Subcutaneous abdominal adipose tissue (tissue), 5 donors: ENCODE data around the gene SH3PXD2A.

Experiments used
- H3K27ac ChIP-seq: one replicate; pipeline ENCODE4 v1.7.0; 2013; ENCODE audit warnings: low read depth, mild to moderate bottlenecking, inconsistent platforms, low read length, moderate library complexity
- H3K27me3 ChIP-seq, 5 donors: one replicate each; pipeline ENCODE4 v1.7.0; 2013; ENCODE audit warnings: low read length in 5 of 5, inconsistent platforms in 1 of 5; ENCODE audit not compliant: control insufficient read depth in 5 of 5, insufficient read depth in 4 of 5
- H3K36me3 ChIP-seq, 5 donors: one replicate each; pipeline ENCODE4 v1.7.0; 2013; ENCODE audit warnings: low read length in 5 of 5; ENCODE audit not compliant: control insufficient read depth in 5 of 5, insufficient read depth in 5 of 5
- H3K4me1 ChIP-seq, 5 donors: one replicate each; pipeline ENCODE4 v1.7.0; 2013; ENCODE audit warnings: low read length in 5 of 5, mild to moderate bottlenecking in 3 of 5, moderate library complexity in 1 of 5; ENCODE audit not compliant: control insufficient read depth in 5 of 5, insufficient read depth in 5 of 5
- H3K4me3 ChIP-seq, 5 donors: one replicate each; pipeline ENCODE4 v1.7.0; 2013; ENCODE audit warnings: low read length in 5 of 5, low read depth in 1 of 5
- H3K9ac ChIP-seq, 5 donors: one replicate each; pipeline ENCODE4 v1.7.0; 2013; ENCODE audit warnings: low read length in 5 of 5, mild to moderate bottlenecking in 4 of 5, moderate library complexity in 3 of 5
- H3K9me3 ChIP-seq, 5 donors: one replicate each; pipeline ENCODE4 v1.7.0; 2013; ENCODE audit warnings: low read length in 5 of 5; ENCODE audit not compliant: control insufficient read depth in 5 of 5
- donor health status: healthy.
- donor health status: healthy.
- donor health status: healthy.
- donor health status: healthy.
- donor health status: healthy.

SH3PXD2A gene

GRCh38 chr10:103572347-103573204, 282.8 kb downstream of the SH3PXD2A start:
- Histone ChIP-seq H3K27me3 (peaks cover 3 to 15% (median 4%) of the 10 kb centered on the region in 5 donors), H3K9ac (no peak overlapping the region), H3K9me3 (no peaks in the 10 kb centered on the region), H3K27ac (no peak overlapping the region), H3K4me3 (no peak overlapping the region), H3K36me3 (no peaks in the 10 kb centered on the region), H3K4me1 (no peaks in the 10 kb centered on the region)

DNA sequence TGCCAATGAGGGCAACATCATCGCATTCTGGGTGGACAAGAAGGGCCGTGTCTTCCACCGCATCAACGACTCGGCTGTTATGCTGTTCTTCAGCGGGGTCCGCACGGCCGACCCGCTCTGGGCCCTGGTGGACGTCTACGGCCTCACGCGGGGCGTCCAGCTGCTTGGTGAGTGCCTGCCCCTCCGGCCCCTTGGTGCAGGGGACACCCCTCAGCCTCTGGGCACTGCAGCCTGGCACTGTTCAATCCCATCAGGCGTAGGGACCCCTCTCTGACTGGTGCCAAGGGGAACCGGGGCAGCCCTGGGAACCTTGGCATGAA, 283.8 kb downstream of the SH3PXD2A start:
- no peaks in the 10 kb centered on the region for H3K4me1 ChIP-seq
- H3K27ac ChIP-seq = no peak overlapping the region
- no peaks in the 10 kb centered on the region for H3K9me3 ChIP-seq
- no peaks in the 10 kb centered on the region for H3K36me3 ChIP-seq
- H3K4me3 ChIP-seq = no peak overlapping the region
- no peak overlapping the region for H3K9ac ChIP-seq
- H3K27me3 ChIP-seq = peaks cover 1 to 15% (median 4%) of the 10 kb centered on the region in 5 donors

GRCh38 chr10:103570844-103571655, 284.3 kb downstream of the SH3PXD2A start:
- Histone ChIP-seq H3K9me3 (no peaks in the 10 kb centered on the region), H3K4me1 (no peaks in the 10 kb centered on the region), H3K27ac (no peak overlapping the region), H3K4me3 (no peak overlapping the region), H3K27me3 (peaks cover 0 to 13% (median 4%) of the 10 kb centered on the region in 5 donors), H3K9ac (no peak overlapping the region), H3K36me3 (no peaks in the 10 kb centered on the region)

DNA sequence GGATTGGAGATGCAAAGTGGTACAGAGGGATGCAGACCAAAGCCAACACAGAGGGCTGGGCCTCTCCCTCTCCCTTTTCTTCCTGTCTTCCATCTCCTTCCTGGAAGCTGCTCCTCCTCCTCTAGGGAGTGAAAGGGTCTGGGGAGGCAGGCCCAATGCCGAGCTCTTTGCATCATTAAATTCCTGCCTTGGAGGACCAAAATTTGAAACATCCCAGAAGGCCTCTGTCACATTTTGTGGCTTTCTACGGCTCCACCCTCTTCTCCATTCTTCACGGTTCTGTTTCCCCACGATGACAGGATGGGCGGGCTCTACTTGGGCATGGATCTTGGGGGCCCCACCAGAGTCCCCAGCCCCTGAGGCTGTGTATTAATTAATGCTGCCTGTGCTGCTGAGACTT, 285.5 kb downstream of the SH3PXD2A start:
- Histone ChIP-seq H3K9me3 (no peaks in the 10 kb centered on the region), H3K27me3 (peaks cover 0 to 9% (median 5%) of the 10 kb centered on the region in 5 donors), H3K27ac (no peak overlapping the region), H3K36me3 (no peaks in the 10 kb centered on the region), H3K4me1 (no peaks in the 10 kb centered on the region), H3K4me3 (no peak overlapping the region), H3K9ac (no peak overlapping the region)

GRCh38 chr10:103568505-103568904, 286.9 kb downstream of the SH3PXD2A start:
- no peaks in the 10 kb centered on the region for H3K36me3 ChIP-seq
- H3K4me1 ChIP-seq = no peaks in the 10 kb centered on the region
- H3K9me3 ChIP-seq = no peaks in the 10 kb centered on the region
- no peak overlapping the region for H3K27ac ChIP-seq
- H3K27me3 ChIP-seq = peaks cover 0 to 17% (median 8%) of the 10 kb centered on the region in 5 donors
- H3K4me3 ChIP-seq = no peak overlapping the region
- no peak overlapping the region for H3K9ac ChIP-seq

GRCh38 chr10:103566536-103566935, 288.8 kb downstream of the SH3PXD2A start:
- Histone ChIP-seq H3K4me1 (no peaks in the 10 kb centered on the region), H3K27me3 (peaks cover 0 to 11% (median 6%) of the 10 kb centered on the region in 5 donors), H3K4me3 (no peak overlapping the region), H3K9me3 (no peaks in the 10 kb centered on the region), H3K9ac (no peak overlapping the region), H3K36me3 (no peaks in the 10 kb centered on the region), H3K27ac (no peak overlapping the region)

- H3K36me3 ChIP-seq = no peaks in the 10 kb centered on the region
- no peak overlapping the region for H3K27ac ChIP-seq
- H3K9ac ChIP-seq = no peak overlapping the region
- H3K27me3 ChIP-seq = peaks cover 0 to 17% (median 11%) of the 10 kb centered on the region in 5 donors
- no peaks in the 10 kb centered on the region for H3K4me1 ChIP-seq
- no peak overlapping the region for H3K4me3 ChIP-seq
- peaks cover 0 to 5% (median 4%) of the 10 kb centered on the region in 5 donors for H3K9me3 ChIP-seq
These were observed 290.4 kb downstream of the SH3PXD2A start for GRCh38 chr10:103564776-103565520.

DNA sequence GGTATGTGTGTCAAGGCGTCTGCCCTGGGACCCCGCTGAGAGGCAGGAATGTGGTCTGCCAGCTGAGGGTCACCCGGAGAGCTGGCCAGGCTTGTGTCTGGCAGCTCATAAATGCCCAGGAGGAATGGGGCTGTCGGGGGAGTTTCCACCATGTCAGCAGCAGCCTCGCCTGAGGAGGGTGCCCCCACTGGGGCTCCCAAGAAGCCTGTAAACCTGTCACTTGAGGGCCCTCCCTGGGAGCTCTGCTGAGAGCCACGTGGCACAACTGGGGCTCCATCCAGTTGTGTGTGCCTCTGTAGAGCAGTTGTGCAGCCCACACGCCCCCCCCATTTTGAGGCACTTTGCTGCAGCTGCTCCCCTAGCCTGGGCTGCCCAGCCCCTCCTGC, 291.3 kb downstream of the SH3PXD2A start:
- no peak overlapping the region for H3K27ac ChIP-seq
- H3K4me1 ChIP-seq = no peaks in the 10 kb centered on the region
- H3K9ac ChIP-seq = no peak overlapping the region
- H3K36me3 ChIP-seq = no peaks in the 10 kb centered on the region
- H3K4me3 ChIP-seq = no peak overlapping the region
- H3K9me3 ChIP-seq = peaks cover 0 to 5% (median 4%) of the 10 kb centered on the region in 5 donors
- H3K27me3 ChIP-seq = peaks cover 4 to 25% (median 16%) of the 10 kb centered on the region in 5 donors

GRCh38 chr10:103563231-103564115, 291.9 kb downstream of the SH3PXD2A start:
- Histone ChIP-seq H3K27me3 (peaks cover 4 to 25% (median 19%) of the 10 kb centered on the region in 5 donors), H3K36me3 (no peaks in the 10 kb centered on the region), H3K4me3 (no peak overlapping the region), H3K4me1 (no peaks in the 10 kb centered on the region), H3K9ac (no peak overlapping the region), H3K9me3 (peaks cover 0 to 5% (median 4%) of the 10 kb centered on the region in 5 donors), H3K27ac (no peak overlapping the region)
